NCI-H446 treated with DMSO at 0.1 percent for 48 hours (cell line): ENCODE results near the gene MACROD2.

Experiments
- DNase-seq: peaks from one replicate; lab custom pipeline; 2025; lab: John Stamatoyannopoulos, UW

MACROD2 gene

GRCh38 chr20:14712302-14712739, 717.0 kb downstream of the MACROD2 start:
- peak; percentile 82 for DNase-seq

DNA sequence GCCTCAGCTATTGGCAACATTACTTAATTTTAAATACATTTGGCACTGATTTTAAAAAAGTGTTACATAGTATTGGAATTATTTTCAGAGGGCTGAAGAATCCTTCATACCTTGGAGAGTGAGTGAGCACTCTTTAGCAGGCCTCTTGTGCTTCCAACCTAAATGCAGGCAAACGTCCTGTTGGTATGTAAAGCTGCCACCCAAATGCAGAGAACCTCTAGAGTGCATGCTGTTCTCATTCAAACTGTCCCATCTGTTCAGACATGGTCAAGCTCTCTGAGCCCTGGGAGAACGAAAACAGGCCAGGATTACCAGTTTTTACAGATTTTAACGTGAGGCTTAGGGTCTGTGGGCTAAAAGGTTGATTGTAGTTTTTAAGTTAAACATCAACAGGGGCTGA, 720.1 kb downstream of the MACROD2 start:
- peak; percentile 8 for DNase-seq

DNA sequence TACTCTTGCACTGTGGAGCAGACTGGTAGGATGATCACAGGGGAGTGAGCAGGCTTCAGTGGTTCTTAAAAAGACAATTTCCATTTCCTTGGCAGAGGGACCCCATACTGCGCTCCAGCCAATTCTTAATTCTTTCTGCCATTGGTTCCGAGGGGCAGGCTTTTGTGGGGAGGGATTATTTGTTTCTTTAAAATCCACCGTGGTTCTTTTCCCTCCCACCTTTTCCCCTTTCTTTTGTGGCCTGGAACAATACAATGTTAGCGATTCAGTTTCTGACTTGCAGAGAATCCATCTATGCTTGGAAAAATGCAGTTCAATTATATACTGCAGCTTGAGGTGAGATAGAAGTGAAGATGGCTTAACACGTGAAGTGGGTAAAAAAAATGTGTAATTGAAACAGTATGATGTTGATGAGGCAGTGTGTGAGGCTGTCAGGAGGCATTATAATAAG, 721.1 kb downstream of the MACROD2 start:
- DNase-seq = peak; percentile 33

- no peak for DNase-seq
Observed at GRCh38 chr20:14717134-14717999, 722.1 kb downstream of the MACROD2 start.

- DNase-seq = no peak
Observed at GRCh38 chr20:14720251-14720650, 724.9 kb downstream of the MACROD2 start.

GRCh38 chr20:14721926-14722452, 726.7 kb downstream of the MACROD2 start:
- no peak for DNase-seq

GRCh38 chr20:14723614-14724013, 728.3 kb downstream of the MACROD2 start:
- no peak for DNase-seq

DNA sequence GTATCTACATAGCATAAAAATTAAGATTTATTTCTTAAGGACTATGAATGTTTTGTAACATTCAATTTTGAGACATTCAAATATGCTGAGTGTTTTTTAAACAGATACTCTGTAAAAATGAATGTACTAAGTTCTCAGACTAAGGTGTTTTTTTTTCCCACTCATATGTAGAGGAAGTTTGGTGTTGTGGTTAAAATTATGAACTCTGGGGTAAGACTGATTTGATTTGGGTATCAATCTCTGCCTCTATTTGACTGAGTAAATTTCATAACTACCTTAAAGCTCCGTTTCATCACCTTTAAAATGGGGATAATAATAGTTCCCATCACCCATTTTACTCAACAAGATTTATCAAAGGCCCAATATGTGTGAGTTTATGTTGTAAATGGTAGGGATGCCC, 728.7 kb downstream of the MACROD2 start:
- DNase-seq = no peak

GRCh38 chr20:14724468-14724867, 729.2 kb downstream of the MACROD2 start:
- no peak for DNase-seq

GRCh38 chr20:14726591-14726990, 731.3 kb downstream of the MACROD2 start:
- DNase-seq = no peak

- no peak for DNase-seq
Observed at GRCh38 chr20:14727485-14728150, 732.3 kb downstream of the MACROD2 start.

DNA sequence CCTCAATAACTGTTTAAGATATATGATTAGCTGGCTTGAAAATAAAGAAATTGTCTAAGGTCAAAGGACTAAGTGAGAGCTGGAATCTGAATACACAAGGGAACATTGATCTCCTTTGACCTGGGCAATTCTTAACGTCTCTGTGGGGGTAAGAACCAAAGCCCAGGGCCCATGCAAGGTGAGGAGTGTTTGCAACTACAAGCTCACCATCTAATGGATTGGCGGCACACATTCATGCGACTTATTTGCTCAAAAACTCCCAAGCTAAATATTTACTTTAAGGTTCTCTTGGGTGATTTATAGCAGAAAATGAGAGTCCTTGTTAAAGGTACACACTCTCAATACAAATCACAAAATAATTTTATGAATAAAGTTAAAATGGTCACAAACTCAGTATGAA, 734.1 kb downstream of the MACROD2 start:
- DNase-seq = no peak

- DNase-seq = no peak
Observed at GRCh38 chr20:14732343-14732742, 737.0 kb downstream of the MACROD2 start.

DNA sequence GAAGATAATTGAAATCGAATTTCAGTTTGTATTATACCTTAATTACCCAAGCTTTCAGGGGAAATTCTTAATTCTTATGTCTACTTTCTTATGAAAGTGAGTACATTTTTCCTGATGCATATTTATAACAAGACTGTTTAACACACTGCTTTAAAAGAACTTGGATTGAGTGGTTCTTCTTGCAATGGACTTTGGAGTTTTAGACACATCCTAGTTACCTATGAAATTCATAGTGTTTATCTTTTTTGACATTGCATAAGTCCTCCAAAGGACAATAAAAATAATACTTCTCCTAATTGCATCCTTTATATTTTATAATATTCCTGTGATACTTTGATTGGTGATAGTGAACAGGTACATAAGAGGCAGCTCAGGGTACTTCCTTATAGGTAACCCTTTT, 737.7 kb downstream of the MACROD2 start:
- DNase-seq = no peak

GRCh38 chr20:14740380-14740779, 745.1 kb downstream of the MACROD2 start:
- DNase-seq = no peak

DNA sequence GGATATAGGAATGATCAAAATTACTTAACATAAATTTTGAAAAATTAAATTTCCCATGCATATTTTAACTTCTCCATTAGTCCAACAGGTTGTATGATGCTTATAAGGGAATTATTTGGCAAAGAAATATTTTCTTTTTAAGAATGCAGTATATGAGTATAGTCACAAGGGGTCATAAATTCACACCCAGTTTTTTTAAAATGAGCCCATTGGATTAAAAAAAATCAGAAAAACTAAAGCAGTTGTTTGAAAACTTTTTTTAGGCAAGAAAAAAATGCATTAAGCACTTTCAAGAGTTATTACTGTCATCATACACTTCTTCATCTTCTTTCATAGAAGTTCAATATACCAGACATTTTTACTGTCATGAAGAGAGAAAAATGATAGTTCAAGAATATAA, 746.3 kb downstream of the MACROD2 start:
- DNase-seq = no peak

GRCh38 chr20:14744723-14745122, 749.4 kb downstream of the MACROD2 start:
- no peak for DNase-seq

DNA sequence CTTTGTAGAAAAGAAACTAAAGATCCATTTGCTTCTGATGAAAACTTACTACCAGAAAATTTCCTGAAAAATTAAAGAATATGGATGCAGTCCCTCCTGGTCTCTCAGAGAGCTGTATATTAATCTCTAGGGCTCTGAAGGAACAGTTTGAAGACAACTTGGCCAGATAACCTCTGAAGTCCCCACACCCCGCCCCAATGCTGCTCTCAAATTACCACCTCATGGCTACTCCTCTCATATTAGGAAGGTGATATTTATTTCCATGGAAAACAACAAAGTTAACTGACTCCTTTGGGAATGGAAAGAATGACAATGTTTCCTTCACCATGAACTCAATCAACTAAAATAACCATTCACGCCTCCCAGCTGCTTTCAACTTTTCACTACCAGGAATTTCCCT, 750.5 kb downstream of the MACROD2 start:
- DNase-seq = no peak

DNA sequence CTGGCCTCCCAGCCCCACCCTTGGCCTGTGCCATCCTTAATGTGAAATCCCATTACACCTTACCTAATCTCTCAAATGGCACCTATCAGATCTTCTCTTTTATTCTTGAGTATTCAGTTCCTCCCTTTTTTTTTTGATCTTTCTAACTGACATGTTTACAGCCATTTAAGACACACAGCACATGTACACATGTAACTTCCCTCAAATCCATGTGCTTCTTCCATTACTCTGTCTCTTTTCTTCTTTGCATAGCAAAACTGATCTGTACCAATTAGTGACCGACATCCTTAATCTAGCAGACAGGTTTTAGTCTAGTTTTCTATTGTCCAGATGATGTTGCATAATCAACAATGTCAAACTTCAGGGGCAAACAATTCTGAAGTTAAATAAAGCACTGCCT, 755.9 kb downstream of the MACROD2 start:
- DNase-seq = no peak

GRCh38 chr20:14757728-14758127, 762.4 kb downstream of the MACROD2 start:
- no peak for DNase-seq

- DNase-seq = no peak
Observed at GRCh38 chr20:14758356-14758755, 763.0 kb downstream of the MACROD2 start.

GRCh38 chr20:14759979-14760378, 764.7 kb downstream of the MACROD2 start:
- DNase-seq = no peak

GRCh38 chr20:14761903-14762302, 766.6 kb downstream of the MACROD2 start:
- no peak for DNase-seq
